ENCODE measurements around the gene FBP1.

DNA sequence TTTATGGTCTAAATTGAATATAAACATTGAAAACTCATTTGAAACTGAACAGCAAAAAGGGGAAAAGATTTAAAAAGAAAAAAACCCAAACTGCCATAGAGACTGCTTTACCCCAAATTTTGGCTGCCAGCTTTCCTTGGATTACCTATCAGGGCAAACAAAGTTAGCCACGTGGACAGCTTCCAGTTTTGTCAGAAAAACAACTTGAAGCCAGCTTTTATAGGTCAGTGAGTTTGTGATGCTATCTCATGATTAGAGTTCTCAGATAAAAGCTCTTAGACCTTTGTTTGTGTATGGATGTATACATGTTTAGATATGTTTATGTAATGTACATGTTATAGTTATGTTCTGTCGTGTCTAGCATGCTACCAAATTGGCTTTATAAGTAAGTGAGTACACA is 61.7 kb downstream of the FBP1 start:
- TF ChIP-seq, protein P1, sequence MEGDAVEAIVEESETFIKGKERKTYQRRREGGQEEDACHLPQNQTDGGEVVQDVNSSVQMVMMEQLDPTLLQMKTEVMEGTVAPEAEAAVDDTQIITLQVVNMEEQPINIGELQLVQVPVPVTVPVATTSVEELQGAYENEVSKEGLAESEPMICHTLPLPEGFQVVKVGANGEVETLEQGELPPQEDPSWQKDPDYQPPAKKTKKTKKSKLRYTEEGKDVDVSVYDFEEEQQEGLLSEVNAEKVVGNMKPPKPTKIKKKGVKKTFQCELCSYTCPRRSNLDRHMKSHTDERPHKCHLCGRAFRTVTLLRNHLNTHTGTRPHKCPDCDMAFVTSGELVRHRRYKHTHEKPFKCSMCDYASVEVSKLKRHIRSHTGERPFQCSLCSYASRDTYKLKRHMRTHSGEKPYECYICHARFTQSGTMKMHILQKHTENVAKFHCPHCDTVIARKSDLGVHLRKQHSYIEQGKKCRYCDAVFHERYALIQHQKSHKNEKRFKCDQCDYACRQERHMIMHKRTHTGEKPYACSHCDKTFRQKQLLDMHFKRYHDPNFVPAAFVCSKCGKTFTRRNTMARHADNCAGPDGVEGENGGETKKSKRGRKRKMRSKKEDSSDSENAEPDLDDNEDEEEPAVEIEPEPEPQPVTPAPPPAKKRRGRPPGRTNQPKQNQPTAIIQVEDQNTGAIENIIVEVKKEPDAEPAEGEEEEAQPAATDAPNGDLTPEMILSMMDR (IDR thresholded peaks at IDR 0.05; ENCODE audit: extremely low read depth in 1 of 2, insufficient read depth in 1 of 2, low read depth in 1 of 2, low read length in 2 of 2) = no peak
- no peak for TF ChIP-seq EZH2 (IDR thresholded peaks at IDR 0.05; ENCODE audit: borderline replicate concordance, low read depth, low read length, severe bottlenecking)
- no peak for TF ChIP-seq POLR2A (IDR thresholded peaks at IDR 0.05; ENCODE audit: low read depth, low read length)
- no peak for TF ChIP-seq GATA2 (IDR thresholded peaks at IDR 0.05; ENCODE audit: insufficient read depth, insufficient read length, low read depth, low read length)
- TF ChIP-seq, protein P2, sequence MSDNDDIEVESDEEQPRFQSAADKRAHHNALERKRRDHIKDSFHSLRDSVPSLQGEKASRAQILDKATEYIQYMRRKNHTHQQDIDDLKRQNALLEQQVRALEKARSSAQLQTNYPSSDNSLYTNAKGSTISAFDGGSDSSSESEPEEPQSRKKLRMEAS (IDR thresholded peaks at IDR 0.05; ENCODE audit: insufficient read depth, insufficient read length) = no peak
- no peak for TF ChIP-seq MYC (IDR thresholded peaks at IDR 0.05; ENCODE audit: low read depth, low read length)
